K562 (cell line): ENCODE measurements around the gene IL17RA. TPM values are rescaled to one million over a fixed set of nuclear protein-coding genes. Genes with fewer than 3 reads are reported as not detected.
A peak's percentile ranks its signal among the peaks of the same experiment; 100 is the strongest.

Experiments used
- CREB1 ChIP-seq, 2 experiments: sonication (generic) in 1 of 2; formaldehyde crosslinking in 1 of 2; IDR thresholded peaks; 2 replicates each; pipeline versions ENCODE4 v1.6.1 to v1.8.0; 2012 to 2022; ENCODE audit warnings: inconsistent platforms in 1 of 2, mild to moderate bottlenecking in 1 of 2, missing genetic modification reagents in 1 of 2, moderate library complexity in 1 of 2
- FOXP1 ChIP-seq: sonication (generic); formaldehyde crosslinking; IDR thresholded peaks from 2 replicates; pipeline ENCODE4 v1.8.0; 2022; ENCODE audit warnings: mild to moderate bottlenecking, missing genetic modification reagents
- FUS ChIP-seq: fragments of 200-400 bp; formaldehyde crosslinking; optimal IDR thresholded peaks from 2 replicates; pipeline ENCODE3; 2017; ENCODE audit warnings: low read depth, low read length
- GATAD2B ChIP-seq: fragments of 450-650 bp; IDR thresholded peaks from 2 replicates; pipeline ENCODE4 v1.6.1; 2017; ENCODE audit warnings: mild to moderate bottlenecking, borderline replicate concordance
- HMGN3 ChIP-seq: IDR thresholded peaks from 2 replicates; pipeline ENCODE4 v1.6.1; 2011; ENCODE audit warnings: borderline replicate concordance, low read depth, mild to moderate bottlenecking, mixed read lengths, low read length; ENCODE audit not compliant: insufficient read length; ENCODE audit errors: extremely low read depth
- HMGXB4 ChIP-seq: sonication (generic); formaldehyde crosslinking; IDR thresholded peaks from 2 replicates; pipeline ENCODE4 v1.8.1; 2023; ENCODE audit warnings: mild to moderate bottlenecking, missing genetic modification reagents
- MAZ ChIP-seq, 2 experiments: fragments of 450-650 bp in 1 of 2; sonication (generic) in 1 of 2; formaldehyde crosslinking; IDR thresholded peaks in 1 of 2; conservative IDR thresholded peaks in 1 of 2; 2 replicates each; pipeline versions ENCODE4 v1.4.0 to v1.5.0; 2020; ENCODE audit warnings: mild to moderate bottlenecking in 1 of 2, missing genetic modification reagents in 1 of 2
- MTA2 ChIP-seq: fragments of 450-650 bp; IDR thresholded peaks from 2 replicates; pipeline ENCODE4 v1.6.1; 2016; ENCODE audit warnings: low read depth
- MYC ChIP-seq, 2 experiments: fragments of 250-450 bp in 1 of 2; sonication (Bioruptor Pico) in 1 of 2; IDR thresholded peaks; 2 replicates each; pipeline versions ENCODE4 v1.5.1 to v1.6.1; 2012 to 2021; ENCODE audit warnings: low read depth in 2 of 2, borderline replicate concordance in 1 of 2, improper control_type of control experiment in 1 of 2, low read length in 1 of 2, mild to moderate bottlenecking in 1 of 2, moderate library complexity in 1 of 2
- PHF21A ChIP-seq: fragments of 450-650 bp; IDR thresholded peaks from 2 replicates; pipeline ENCODE4 v1.6.1; 2017; ENCODE audit warnings: low read depth, borderline replicate concordance
- REST ChIP-seq, 2 experiments: fragments of 450-650 bp; formaldehyde crosslinking in 1 of 2; IDR thresholded peaks; 2 replicates each; pipeline versions ENCODE4 v1.4.0 to v1.6.1; 2014 to 2020; ENCODE audit warnings: mild to moderate bottlenecking in 2 of 2, borderline replicate concordance in 1 of 2, low read depth in 1 of 2
- SMAD1 ChIP-seq: fragments of 150-350 bp; IDR thresholded peaks from 2 replicates; pipeline ENCODE4 v1.6.1; 2014; ENCODE audit warnings: low read length, low read depth; ENCODE audit not compliant: partially characterized antibody
- TEAD1 ChIP-seq, 2 experiments: fragments of 450-650 bp in 1 of 2; sonication (generic) in 1 of 2; formaldehyde crosslinking; IDR thresholded peaks; 2 replicates each; pipeline versions ENCODE4 v1.4.0 to v1.8.0; 2020 to 2022; ENCODE audit warnings: mild to moderate bottlenecking in 2 of 2, missing genetic modification reagents in 1 of 2
- ZFP36 ChIP-seq: fragments of 150-350 bp; IDR thresholded peaks from 2 replicates; pipeline ENCODE4 v1.6.1; 2018; ENCODE audit warnings: low read length, low read depth; ENCODE audit not compliant: partially characterized antibody
- ZNF224 ChIP-seq: sonication (generic); formaldehyde crosslinking; IDR thresholded peaks from 2 replicates; pipeline ENCODE4 v1.8.0; 2022; ENCODE audit warnings: mild to moderate bottlenecking, missing genetic modification reagents
- polyA plus RNA-seq, 8 experiments: library from polyadenylated mRNA; depleted of rRNA in 4 of 8; stranded (reverse) in 5 of 8; unstranded in 3 of 8; fragments of >200 nt; fragmentation: Nextera tagmentation in 2 of 8; fragmentation: Illumina TruSeq in 1 of 8; extraction: Ambion mirVana in 2 of 8; extraction: Trizol in 1 of 8; gene quantifications; 2 replicates each; pipeline versions ENCODE4 v1.2.1 to v1.2.3, GENCODE V29; 2011 to 2014; ENCODE audit warnings: inconsistent platforms in 1 of 8, missing spikeins in 1 of 8
- total RNA-seq, 7 experiments: library from RNA; depleted of rRNA in 6 of 7; stranded (reverse); fragments of >200 nt in 6 of 7; fragmentation: Illumina TruSeq in 2 of 7; extraction: Trizol in 2 of 7; gene quantifications; 2 replicates each; pipeline versions ENCODE4 v1.2.1 to v1.2.3, GENCODE V29; 2011 to 2021; ENCODE audit warnings: low replicate concordance in 1 of 7

The IL17RA gene
- total and polyA plus RNA-seq, 9 of the 15 experiments (the other 6 are each of a cell fraction or from before 2014, with no cell fraction given), result 0.17 to 11.8 (median 3.7) TPM

- no peak for TF ChIP-seq REST (IDR thresholded peaks at IDR 0.05; ENCODE audit: borderline replicate concordance)
- no peak for TF ChIP-seq REST (CRISPR knock-in tag; IDR thresholded peaks at IDR 0.05; ENCODE audit: low read depth)
- no peak for TF ChIP-seq CREB1 (IDR thresholded peaks at IDR 0.05)
- peak; percentile 17; the same call in 1 of the 2 replicates for TF ChIP-seq CREB1 (CRISPR knock-in tag; IDR thresholded peaks at IDR 0.05)
- TF ChIP-seq HMGXB4 (CRISPR knock-in tag), result peak; percentile 79
- no peak for TF ChIP-seq ZFP36
- TF ChIP-seq MTA2, result no peak
- TF ChIP-seq PHF21A, result peak; percentile 89
- TF ChIP-seq HMGN3, result peak; percentile 48
- TF ChIP-seq TEAD1 (CRISPR knock-in tag; IDR thresholded peaks at IDR 0.05), result peak; percentile 10 to 75; a peak in 1 of 4 replicates
- peak; percentile 85; the same call in 1 of the 2 replicates for TF ChIP-seq GATAD2B
- peak; percentile 87; the same call in 1 of the 2 replicates for TF ChIP-seq FOXP1 (CRISPR knock-in tag)
- TF ChIP-seq MAZ (CRISPR knock-in tag; conservative IDR thresholded peaks at IDR 0.05 in 1 of 2, IDR thresholded peaks at IDR 0.05 in 1 of 2), result peak; percentile 50 to 78; a peak in 2 of 4 replicates
- TF ChIP-seq MYC (IDR thresholded peaks at IDR 0.05; ENCODE audit: low read depth, low read length), result peak; percentile 91
- no peak for TF ChIP-seq MYC (CRISPR knock-in tag; IDR thresholded peaks at IDR 0.05; ENCODE audit: borderline replicate concordance, low read depth)
- TF ChIP-seq ZNF224 (CRISPR knock-in tag), result no peak
- TF ChIP-seq FUS, result no peak
- no peak for TF ChIP-seq SMAD1
These were observed 74.0 kb downstream of the IL17RA start, which contains the start of gene HDHD5 (continued) for GRCh38 chr22:17158568-17159503.
